Fibroblast of skin of back (primary cell): ENCODE data around the gene LBR. TPM values are rescaled to one million over a fixed set of nuclear protein-coding genes. Genes with fewer than 3 reads are reported as not detected.
"Not testable (repeated sequence)": the region's sequence is repeated elsewhere in the genome, so short reads cannot be mapped to it uniquely, and the experiment has no call there.

Source experiments
- DNase-seq: peaks from one replicate; pipeline ENCODE4 v3.0.0-alpha.2; 2013
- polyA plus RNA-seq, 2 experiments: library from polyadenylated mRNA; unstranded; fragments of 120-200 nt; gene quantifications; one replicate each; pipeline ENCODE4 v1.2.1, GENCODE V29; 2013; ENCODE audit not compliant: insufficient read length in 2 of 2

Gene LBR
- 37.5 TPM for polyA plus RNA-seq (2013, experiment 1 of 2; ENCODE audit: insufficient read length)
- polyA plus RNA-seq (2013, experiment 2 of 2; ENCODE audit: insufficient read length): 17.3 TPM

- DNase-seq: no peak
Measured at GRCh38 chr1:225427235-225428067, at the start of gene LBR. TSS of gene LBR (minus strand) at chr1:225428038. CDS start at chr1:225424075, 3,963 bp downstream.

- DNase-seq: no peak
Measured at GRCh38 chr1:225477296-225477911, 49.6 kb upstream of the LBR start.

- DNase-seq: no peak
Measured at GRCh38 chr1:225476538-225476988, 48.7 kb upstream of the LBR start.

- no peak for DNase-seq
Measured at GRCh38 chr1:225476100-225476511, 48.3 kb upstream of the LBR start.

- DNase-seq: peak; percentile 60
Measured at GRCh38 chr1:225474986-225475820, 47.4 kb upstream of the LBR start.

GRCh38 chr1:225474439-225474985 lies 46.7 kb upstream of the LBR start:
- no peak for DNase-seq

GRCh38 chr1:225473676-225474438 lies 46.0 kb upstream of the LBR start:
- not testable (repeated sequence) for DNase-seq

GRCh38 chr1:225473266-225473665 lies 45.4 kb upstream of the LBR start:
- DNase-seq: not testable (repeated sequence)

GRCh38 chr1:225471453-225472301 lies 43.8 kb upstream of the LBR start:
- no peak for DNase-seq

GRCh38 chr1:225471109-225471452 lies 43.2 kb upstream of the LBR start:
- DNase-seq: no peak

- DNase-seq: no peak
Measured at GRCh38 chr1:225470211-225471108, 42.6 kb upstream of the LBR start.

- no peak for DNase-seq
Measured at GRCh38 chr1:225469051-225469450, 41.2 kb upstream of the LBR start.

GRCh38 chr1:225468270-225469020 lies 40.6 kb upstream of the LBR start:
- DNase-seq: no peak

- DNase-seq: peak; percentile 39
Measured at GRCh38 chr1:225467193-225468020, 39.6 kb upstream of the LBR start.

GRCh38 chr1:225466848-225467192 lies 39.0 kb upstream of the LBR start:
- no peak for DNase-seq

GRCh38 chr1:225465793-225466517 lies 38.1 kb upstream of the LBR start:
- no peak for DNase-seq
